IMR-90 (cell line): Measurements from ENCODE around the gene RAB31. TPM values are rescaled to one million over a fixed set of nuclear protein-coding genes. Genes with fewer than 3 reads are reported as not detected.

Experiments used
- ATAC-seq: fragments of 200-7000 bp; cut with Tn5 transposase; 2 replicates; pipeline ENCODE4 v1.9.1; 2020; ENCODE audit warnings: low read depth, mild to moderate bottlenecking, moderate library complexity
- BruUV-seq: library from RNA; stranded (reverse); fragments of 400-500 nt; replicated peaks from 2 replicates; lab custom pipeline; 2021; lab: Mats Ljungman, UMichigan
- CTCF ChIA-PET: fragments of 300-600 bp; formaldehyde crosslinking; extraction: SDS; loops from one replicate; lab custom pipeline; 2021; ENCODE audit warnings: antibody characterized with exemption; lab: Yijun Ruan, JAX
- POLR2A ChIA-PET: fragments of 300-600 bp; sonication (Branson Sonifier 250); formaldehyde crosslinking; loops from one replicate; lab custom pipeline; 2022; ENCODE audit warnings: antibody characterized with exemption; ENCODE audit not compliant: unreplicated experiment; lab: Charles Lee
- DNase-seq: peaks from one replicate; pipeline ENCODE4 v3.0.0; 2013
- H2AFZ ChIP-seq: replicated peaks from 2 replicates; pipeline ENCODE3; 2013; ENCODE audit warnings: low read length, mild to moderate bottlenecking; ENCODE audit not compliant: poor library complexity
- H2AK5ac ChIP-seq: 2 replicates; pipeline ENCODE4 v1.6.1; 2013; ENCODE audit warnings: low read depth, low read length, inconsistent platforms
- H2AK9ac ChIP-seq: replicated peaks from 2 replicates; pipeline ENCODE3; 2013; ENCODE audit warnings: mild to moderate bottlenecking, low read depth, low read length, moderate library complexity; ENCODE audit not compliant: poor library complexity
- H2BK120ac ChIP-seq: 2 replicates; pipeline ENCODE4 v1.6.1; 2013; ENCODE audit warnings: low read depth, low read length, inconsistent platforms
- H2BK15ac ChIP-seq: 3 replicates; pipeline ENCODE4 v1.6.1; 2013; ENCODE audit warnings: low read depth, low read length, inconsistent platforms
- H2BK20ac ChIP-seq: 2 replicates; pipeline ENCODE4 v1.6.1; 2013; ENCODE audit warnings: low read depth, mild to moderate bottlenecking, inconsistent platforms, low read length, moderate library complexity
- H2BK5ac ChIP-seq: 2 replicates; pipeline ENCODE4 v1.6.1; 2013; ENCODE audit warnings: mild to moderate bottlenecking, low read depth, low read length, inconsistent platforms; ENCODE audit not compliant: poor library complexity, severe bottlenecking
- H3K14ac ChIP-seq: replicated peaks from 2 replicates; pipeline ENCODE4 v1.6.1; 2013; ENCODE audit warnings: low read depth, low read length, inconsistent platforms
- H3K18ac ChIP-seq: 2 replicates; pipeline ENCODE4 v1.6.1; 2013; ENCODE audit warnings: low read depth, low read length, control low read depth
- H3K23ac ChIP-seq: 2 replicates; pipeline ENCODE4 v1.6.1; 2013; ENCODE audit warnings: low read depth, low read length, inconsistent platforms
- H3K27ac ChIP-seq: 2 replicates; pipeline ENCODE4 v1.5.1; 2013; ENCODE audit warnings: mild to moderate bottlenecking, control low read depth, low read length; ENCODE audit not compliant: insufficient read depth
- H3K27me3 ChIP-seq: 2 replicates; pipeline ENCODE4 v1.6.1; 2013; ENCODE audit warnings: low read length; ENCODE audit not compliant: control insufficient read depth, insufficient read depth
- H3K36me3 ChIP-seq: 2 replicates; pipeline ENCODE4 v1.6.1; 2013; ENCODE audit warnings: low read length, mixed read lengths; ENCODE audit not compliant: control insufficient read depth, insufficient read depth
- H3K4ac ChIP-seq: 2 replicates; pipeline ENCODE4 v1.6.1; 2013; ENCODE audit warnings: low read depth, low read length, inconsistent platforms
- H3K4me1 ChIP-seq: 2 replicates; pipeline ENCODE4 v1.6.1; 2013; ENCODE audit warnings: low read length, mixed read lengths; ENCODE audit not compliant: control insufficient read depth, insufficient read depth
- H3K4me2 ChIP-seq: 2 replicates; pipeline ENCODE4 v1.6.1; 2013; ENCODE audit warnings: low read depth, mild to moderate bottlenecking, control low read depth, low read length, moderate library complexity
- H3K4me3 ChIP-seq: 2 replicates; pipeline ENCODE4 v1.5.1; 2013; ENCODE audit warnings: low read depth, mild to moderate bottlenecking, control low read depth, low read length, moderate library complexity; ENCODE audit not compliant: insufficient read depth
- H3K56ac ChIP-seq: 2 replicates; pipeline ENCODE4 v1.6.1; 2013; ENCODE audit warnings: low read length, inconsistent platforms; ENCODE audit not compliant: insufficient read depth; ENCODE audit errors: extremely low read depth
- H3K79me1 ChIP-seq, 2 experiments: 2 replicates each; pipeline ENCODE4 v1.6.1; 2013; ENCODE audit warnings: low read length in 2 of 2, inconsistent platforms in 1 of 2, low read depth in 1 of 2
- H3K9ac ChIP-seq: 2 replicates; pipeline ENCODE4 v1.6.1; 2013; ENCODE audit warnings: low read depth, low read length, control low read depth
- H3K9me1 ChIP-seq: 2 replicates; pipeline ENCODE4 v1.6.1; 2013; ENCODE audit warnings: low read length, inconsistent platforms; ENCODE audit not compliant: insufficient read depth
- H3K9me3 ChIP-seq: 2 replicates; pipeline ENCODE4 v1.6.1; 2013; ENCODE audit warnings: low read length; ENCODE audit not compliant: control insufficient read depth, insufficient read depth
- H4K20me1 ChIP-seq: 2 replicates; pipeline ENCODE4 v1.6.1; 2013; ENCODE audit warnings: low read length, inconsistent platforms; ENCODE audit not compliant: insufficient read depth
- H4K5ac ChIP-seq: 2 replicates; pipeline ENCODE4 v1.6.1; 2013; ENCODE audit warnings: mild to moderate bottlenecking, low read depth, low read length, control low read depth
- H4K8ac ChIP-seq, 2 experiments: 2 replicates each; pipeline ENCODE4 v1.6.1; 2013; ENCODE audit warnings: low read depth in 2 of 2, low read length in 2 of 2, control low read depth in 1 of 2, inconsistent platforms in 1 of 2
- H4K91ac ChIP-seq: 2 replicates; pipeline ENCODE4 v1.6.1; 2013; ENCODE audit warnings: low read depth, low read length, inconsistent platforms; ENCODE audit not compliant: insufficient read depth
- BHLHE40 ChIP-seq: fragments of 150-350 bp; IDR thresholded peaks from 2 replicates; pipeline ENCODE4 v1.6.1; 2016; ENCODE audit warnings: mild to moderate bottlenecking, low read depth, low read length
- FOS ChIP-seq: fragments of 150-350 bp; IDR thresholded peaks from 2 replicates; pipeline ENCODE4 v1.6.1; 2016; ENCODE audit warnings: low read depth, low read length
- POLR2A ChIP-seq: IDR thresholded peaks from 2 replicates; pipeline ENCODE4 v1.6.1; 2012; ENCODE audit warnings: mild to moderate bottlenecking, low read depth, low read length
- WGBS, 2 experiments: methylation state at CpG; one replicate each; pipeline versions ENCODE4 v1.1.5 to v1.1.7; 2013; ENCODE audit warnings: missing lambda C conversion rate in 2 of 2; ENCODE audit not compliant: insufficient read length in 1 of 2; ENCODE audit errors: extremely low coverage in 2 of 2; 5-methylcytosine and 5-hydroxymethylcytosine counted together
- dilution Hi-C: fragments of 300-500 bp; cut with HindIII; formaldehyde crosslinking; loops from one replicate; pipeline ENCODE4 v1.14.3; 2018; ENCODE audit warnings: low sequenced_read_pairs; ENCODE audit not compliant: unreplicated experiment
- in situ Hi-C: fragments of 300-500 bp; cut with MboI; formaldehyde crosslinking; loops from 3 replicates; pipeline ENCODE4 v1.14.3; 2019; ENCODE audit warnings: low sequenced_read_pairs, inconsistent platforms, mixed read lengths
- intact Hi-C: fragments of 100-400 bp; cut with micrococcal nuclease; formaldehyde crosslinking; loops from 2 replicates; pipeline ENCODE4 v1.10.0; 2022
- polyA plus RNA-seq, 3 experiments: library from polyadenylated mRNA; depleted of rRNA; stranded (reverse); fragments of >200 nt; gene quantifications; 2 replicates each; pipeline ENCODE4 v1.2.3, GENCODE V29; 2012; ENCODE audit warnings: low replicate concordance in 1 of 3
- total RNA-seq: library from RNA; depleted of rRNA; stranded (reverse); fragments of >200 nt; gene quantifications from 2 replicates; pipeline ENCODE4 v1.2.3, GENCODE V29; 2012

The RAB31 gene
- total and polyA plus RNA-seq, 2 of the 4 experiments (the other 2 are of a cell fraction), result 13.8 to 26.9 TPM

DNA sequence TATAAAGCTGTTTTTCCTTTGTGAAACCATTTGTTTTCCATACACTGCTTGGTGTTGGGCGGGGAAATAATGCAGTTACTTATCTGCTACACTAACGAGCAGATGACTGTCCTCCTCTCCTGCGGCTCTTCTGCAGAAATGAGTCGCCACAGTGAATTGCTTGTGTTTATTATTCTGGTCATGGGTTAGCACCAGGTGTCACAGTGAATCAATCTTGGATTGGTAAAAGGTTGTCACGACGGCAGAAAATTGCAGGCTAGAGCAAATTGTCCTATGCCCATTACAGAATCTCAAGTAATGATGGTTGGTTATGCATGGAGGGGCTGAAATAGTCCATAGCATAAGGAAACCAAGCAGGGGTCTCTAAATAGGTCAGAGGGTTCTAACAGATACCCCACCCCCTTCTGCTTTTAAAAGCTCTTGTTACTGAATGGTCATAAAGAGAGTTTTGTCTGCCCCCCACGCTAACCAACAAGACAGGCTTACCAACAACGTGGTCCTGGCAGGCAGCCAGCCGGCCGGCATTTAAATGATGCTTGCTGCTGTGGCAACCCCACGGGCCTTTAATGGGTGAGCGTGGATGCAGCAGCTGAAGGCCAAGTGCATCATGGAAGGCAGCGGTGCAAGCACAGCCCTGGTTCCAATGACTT, 29.5 kb downstream of the RAB31 start:
- Histone ChIP-seq H2BK5ac (no peak overlapping the region), H3K9me1 (peaks cover 16% of the 10 kb centered on the region), H4K91ac (no peak overlapping the region), H3K36me3 (0 out of 2 replicates have a peak, but pooled peaks cover 2% of the 10 kb centered on the region), H3K27me3 (no peaks in the 10 kb centered on the region; the same call in 1 of the 2 replicates), H3K4ac (no peak overlapping the region), H2BK20ac (no peak overlapping the region), H3K4me1 (peaks cover 12% of the 10 kb centered on the region), H2AK5ac (no peak overlapping the region; the same call in 1 of the 2 replicates), H3K9ac (no peak overlapping the region), H4K5ac (no peak overlapping the region), H3K56ac (no peak overlapping the region), H3K4me3 (no peak overlapping the region), H3K14ac (no peak overlapping the region), H3K18ac (no peak overlapping the region), H4K20me1 (peaks cover 59% of the 10 kb centered on the region), H2AFZ (no peak overlapping the region), H3K23ac (no peak overlapping the region), H2BK120ac (no peak overlapping the region), H3K79me1 (peaks cover 12 to 55% of the 10 kb centered on the region in 2 experiments; a peak in 3 of 4 replicates), H3K27ac (no peak overlapping the region), H4K8ac (no peak overlapping the region), H3K9me3 (no peaks in the 10 kb centered on the region), H3K4me2 (peak overlapping the region; percentile 5; the same call in 1 of the 2 replicates), H2AK9ac (no peak overlapping the region), H2BK15ac (no peak overlapping the region)
- peak; percentile 33; the same call in 1 of the 2 replicates for TF ChIP-seq FOS
- TF ChIP-seq BHLHE40, result peak; percentile 2
- no peak for TF ChIP-seq POLR2A
- peak; percentile 71 for DNase-seq
- no TSS peak for BruUV-seq
- WGBS, 2 experiments, result 56% methylated on average over 5 of the region's 13 CpGs; no CpG with 5 or more reads in 1 of the 2 experiments
- CTCF ChIA-PET, result no interaction called here
- peak; percentile 63 for ATAC-seq
- in situ Hi-C loops, result no loop called here
- dilution Hi-C loops, result no loop called here
- intact Hi-C loops, result no loop called here
- POLR2A ChIA-PET, result no interaction called here
